Suprapubic skin (tissue), 4 donors: ENCODE measurements around the gene RING1. TPM values are rescaled to one million over a fixed set of nuclear protein-coding genes. Genes with fewer than 3 reads are reported as not detected.
A peak's percentile ranks its signal among the peaks of the same experiment; 100 is the strongest.
"Not testable (repeated sequence)": the region's sequence is repeated elsewhere in the genome, so short reads cannot be mapped to it uniquely, and the experiment has no call there.

Experiments
- DNase-seq, 2 donors: peaks; one replicate each; pipeline ENCODE4 v3.0.0-alpha.2; 2019; ENCODE audit warnings: low spot score in 2 of 2
- H3K27ac ChIP-seq: fragments of 200-600 bp; sonication (generic); one replicate; pipeline ENCODE4 v1.5.1; 2019
- H3K27me3 ChIP-seq: fragments of 200-600 bp; sonication (generic); one replicate; pipeline ENCODE4 v1.5.1; 2019
- H3K36me3 ChIP-seq: fragments of 200-600 bp; sonication (generic); one replicate; pipeline ENCODE4 v1.5.1; 2019
- H3K4me1 ChIP-seq: fragments of 200-600 bp; sonication (generic); one replicate; pipeline ENCODE4 v1.5.1; 2019
- H3K4me3 ChIP-seq: fragments of 200-600 bp; sonication (generic); one replicate; pipeline ENCODE4 v1.5.1; 2019; ENCODE audit warnings: mild to moderate bottlenecking
- H3K9me3 ChIP-seq: fragments of 200-600 bp; sonication (generic); one replicate; pipeline ENCODE4 v1.5.1; 2019
- CTCF ChIP-seq, 2 donors: fragments of 200-600 bp in 1 of 2; fragments of 450-650 bp in 1 of 2; sonication (generic) in 1 of 2; IDR thresholded peaks; one replicate each; pipeline ENCODE4 v1.5.1; 2016 to 2019; ENCODE audit warnings: antibody characterized with exemption in 2 of 2, mild to moderate bottlenecking in 1 of 2, moderate library complexity in 1 of 2
- EP300 ChIP-seq: sonication (generic); formaldehyde crosslinking; IDR thresholded peaks from one replicate; pipeline ENCODE4 v1.6.1; 2017; ENCODE audit warnings: antibody characterized with exemption
- POLR2A ChIP-seq, 2 donors: fragments of 450-650 bp; IDR thresholded peaks; one replicate each; pipeline ENCODE4 v1.6.1; 2017; ENCODE audit warnings: antibody characterized with exemption in 2 of 2, mild to moderate bottlenecking in 2 of 2, moderate library complexity in 2 of 2
- POLR2AphosphoS5 ChIP-seq, 3 donors: sonication (generic); formaldehyde crosslinking; IDR thresholded peaks; one replicate each; pipeline ENCODE4 v1.6.1; 2017; ENCODE audit warnings: antibody characterized with exemption in 3 of 3
- WGBS: methylation state at CpG from one replicate; pipeline ENCODE4 v1.1.5; 2018; 5-methylcytosine and 5-hydroxymethylcytosine counted together
- total RNA-seq, 4 donors: library from RNA; depleted of rRNA; stranded (reverse); fragments of >200 nt; gene quantifications; one replicate each; pipeline ENCODE4 v1.1.0, GENCODE V29; 2016

RING1 gene
- total RNA-seq, 4 donors from 2014 or later: 11.5 to 18.1 (median 14.9) TPM

GRCh38 chr6:33217246-33217645 is 8.9 kb downstream of the RING1 start:
- DNase-seq: peak; percentile 24 to 40
- H3K4me3 ChIP-seq: no peak overlapping the region
- no peak overlapping the region for H3K27ac ChIP-seq
- TF ChIP-seq EP300 (no peak), CTCF (IDR thresholded peaks at IDR 0.05) (no peak), POLR2A (IDR thresholded peaks at IDR 0.05) (no peak), POLR2AphosphoS5 (IDR thresholded peaks at IDR 0.05) (no peak)
- WGBS: 78% methylated on average over 6 of the region's 6 CpGs
- no peaks in the 10 kb centered on the region for H3K9me3 ChIP-seq
- peaks cover 10% of the 10 kb centered on the region for H3K27me3 ChIP-seq
- H3K36me3 ChIP-seq: no peaks in the 10 kb centered on the region
- peaks cover 21% of the 10 kb centered on the region for H3K4me1 ChIP-seq

GRCh38 chr6:33217681-33218080 is 9.4 kb downstream of the RING1 start:
- 73% methylated on average over 3 of the region's 3 CpGs for WGBS
- Histone ChIP-seq H3K27me3 (peaks cover 13% of the 10 kb centered on the region), H3K4me1 (peaks cover 17% of the 10 kb centered on the region), H3K36me3 (no peaks in the 10 kb centered on the region), H3K27ac (no peak overlapping the region), H3K4me3 (no peak overlapping the region), H3K9me3 (no peaks in the 10 kb centered on the region)
- no peak for TF ChIP-seq POLR2A (IDR thresholded peaks at IDR 0.05)
- TF ChIP-seq EP300: no peak
- no peak for TF ChIP-seq CTCF (IDR thresholded peaks at IDR 0.05)
- no peak for TF ChIP-seq POLR2AphosphoS5 (IDR thresholded peaks at IDR 0.05)
- DNase-seq: peak; percentile 11 to 24

- H3K36me3 ChIP-seq, H3K9me3 ChIP-seq, H3K4me1 ChIP-seq, H3K27ac ChIP-seq, H3K4me3 ChIP-seq: not testable (repeated sequence)
- WGBS: 39% methylated on average over 14 of the region's 14 CpGs
- peak in 1 of 2 donors; percentile 9 for DNase-seq
- peaks cover 23% of the 10 kb centered on the region for H3K27me3 ChIP-seq
Measured at GRCh38 chr6:33226503-33227120, 18.3 kb downstream of the RING1 start.

- Histone ChIP-seq H3K4me3 (no peak overlapping the region), H3K4me1 (no peaks in the 10 kb centered on the region), H3K27ac (no peak overlapping the region), H3K27me3 (peaks cover 27% of the 10 kb centered on the region), H3K9me3 (no peaks in the 10 kb centered on the region), H3K36me3 (no peaks in the 10 kb centered on the region)
- DNase-seq: peak in 1 of 2 donors; percentile 9
- 28% methylated on average over 6 of the region's 6 CpGs for WGBS
- TF ChIP-seq POLR2A (IDR thresholded peaks at IDR 0.05) (no peak), POLR2AphosphoS5 (IDR thresholded peaks at IDR 0.05) (no peak), CTCF (IDR thresholded peaks at IDR 0.05) (no peak), EP300 (no peak)
Measured at GRCh38 chr6:33235221-33235634, 26.9 kb downstream of the RING1 start.

- Histone ChIP-seq H3K27ac (no peak overlapping the region), H3K27me3 (peaks cover 34% of the 10 kb centered on the region), H3K36me3 (no peaks in the 10 kb centered on the region), H3K4me3 (no peak overlapping the region), H3K4me1 (no peaks in the 10 kb centered on the region), H3K9me3 (no peaks in the 10 kb centered on the region)
- peak in 1 of 2 donors; percentile 6 for DNase-seq
- no peak for TF ChIP-seq POLR2AphosphoS5 (IDR thresholded peaks at IDR 0.05)
- TF ChIP-seq CTCF (IDR thresholded peaks at IDR 0.05): no peak
- no peak for TF ChIP-seq EP300
- no peak for TF ChIP-seq POLR2A (IDR thresholded peaks at IDR 0.05)
Measured at GRCh38 chr6:33236328-33236727, 28.0 kb downstream of the RING1 start.

GRCh38 chr6:33236852-33237251 is 28.6 kb downstream of the RING1 start:
- no peaks in the 10 kb centered on the region for H3K36me3 ChIP-seq
- no peak overlapping the region for H3K27ac ChIP-seq
- no peaks in the 10 kb centered on the region for H3K4me1 ChIP-seq
- H3K9me3 ChIP-seq: no peaks in the 10 kb centered on the region
- H3K4me3 ChIP-seq: no peak overlapping the region
- H3K27me3 ChIP-seq: peaks cover 34% of the 10 kb centered on the region
- no peak for TF ChIP-seq EP300
- no peak for TF ChIP-seq CTCF (IDR thresholded peaks at IDR 0.05)
- TF ChIP-seq POLR2AphosphoS5 (IDR thresholded peaks at IDR 0.05): no peak
- no peak for TF ChIP-seq POLR2A (IDR thresholded peaks at IDR 0.05)
- DNase-seq: peak in 1 of 2 donors; percentile 6
- WGBS: 87% methylated on average over 6 of the region's 6 CpGs
